GM12801 (cell line): ENCODE data around the gene HPSE2.

Experiments used
- CTCF ChIP-seq: IDR thresholded peaks from one replicate; pipeline ENCODE4 v1.5.1; 2011; ENCODE audit warnings: control low read depth; ENCODE audit not compliant: insufficient read length; ENCODE audit errors: extremely low read depth

HPSE2 gene

GRCh38 chr10:98790817-98791216 is 444.8 kb downstream of the HPSE2 start:
- TF ChIP-seq CTCF, result no peak

GRCh38 chr10:98778277-98778759 is 457.3 kb downstream of the HPSE2 start:
- no peak for TF ChIP-seq CTCF

- TF ChIP-seq CTCF, result no peak
These were observed 477.2 kb downstream of the HPSE2 start for GRCh38 chr10:98758463-98758862.

- TF ChIP-seq CTCF, result no peak
These were observed 487.4 kb downstream of the HPSE2 start for GRCh38 chr10:98748298-98748697.

- no peak for TF ChIP-seq CTCF
These were observed 490.0 kb downstream of the HPSE2 start for GRCh38 chr10:98745645-98746044.

- no peak for TF ChIP-seq CTCF
These were observed 515.1 kb downstream of the HPSE2 start for GRCh38 chr10:98720551-98720950.

- no peak for TF ChIP-seq CTCF
These were observed 522.1 kb downstream of the HPSE2 start for GRCh38 chr10:98713586-98713985.

- no peak for TF ChIP-seq CTCF
These were observed 539.1 kb downstream of the HPSE2 start for GRCh38 chr10:98696516-98696915.
